Hepatocyte (in vitro differentiated cells): ENCODE results near the gene DNAH17.

Experiments used
- EZH2 ChIP-seq: fragments of 200-600 bp; sonication (generic); IDR thresholded peaks from 2 replicates; pipeline ENCODE4 v1.6.1; 2016; ENCODE audit warnings: antibody characterized with exemption, mild to moderate bottlenecking, borderline replicate concordance
- EZH2phosphoT487 ChIP-seq: fragments of 200-600 bp; sonication (generic); IDR thresholded peaks from one replicate; pipeline ENCODE4 v1.6.1; 2018; ENCODE audit warnings: antibody characterized with exemption, mild to moderate bottlenecking, low read depth, moderate library complexity; ENCODE audit not compliant: unreplicated experiment, severe bottlenecking
- TF ChIP-seq, protein P1 (sequence below): fragments of 200-600 bp; sonication (generic); IDR thresholded peaks from 2 replicates; pipeline ENCODE4 v1.5.1; 2016; ENCODE audit warnings: antibody characterized with exemption, mild to moderate bottlenecking; ENCODE audit not compliant: poor library complexity

DNA sequence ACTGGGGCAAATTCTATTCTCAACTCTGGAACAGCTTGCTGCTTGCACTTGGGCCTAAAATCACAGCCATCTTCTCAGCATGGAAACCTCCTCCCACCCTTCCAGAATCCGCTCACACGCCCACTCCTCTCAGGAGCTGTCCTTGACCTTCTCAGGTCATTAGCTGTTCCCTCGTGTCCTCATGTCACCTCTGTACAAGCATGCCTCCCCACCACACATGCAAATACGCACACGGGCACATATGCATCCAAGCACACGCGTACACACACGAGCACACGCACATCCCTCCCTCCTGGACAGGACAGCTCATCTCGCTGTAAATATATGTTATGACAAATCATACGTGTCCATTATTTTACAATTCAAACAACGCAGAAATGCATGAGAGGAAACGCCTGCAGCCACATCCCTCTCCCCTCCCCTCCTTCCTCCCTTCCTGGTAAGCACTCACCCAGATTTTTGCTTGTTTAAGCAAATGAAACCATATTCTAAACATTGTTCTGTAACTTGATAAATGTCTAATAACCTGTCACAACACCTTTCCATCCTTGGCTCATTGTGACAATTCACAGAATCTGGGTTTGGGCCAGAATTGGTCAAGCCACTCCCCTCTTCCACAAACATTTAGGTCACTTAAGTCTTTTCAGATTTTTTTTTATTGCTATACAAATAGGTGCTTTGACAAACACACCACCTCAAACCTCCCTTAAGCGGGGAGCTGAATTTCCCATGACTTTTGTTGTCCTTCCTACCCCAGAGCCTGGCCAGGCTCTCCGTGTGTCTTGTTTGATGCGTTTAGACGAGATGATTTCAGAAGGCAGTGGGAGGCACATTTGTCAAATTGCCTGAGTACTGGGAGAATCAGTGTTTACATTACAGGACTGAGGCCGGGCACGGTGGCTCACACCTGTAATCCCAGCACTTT, 41.7 kb downstream of the DNAH17 start:
- TF ChIP-seq, protein P1, sequence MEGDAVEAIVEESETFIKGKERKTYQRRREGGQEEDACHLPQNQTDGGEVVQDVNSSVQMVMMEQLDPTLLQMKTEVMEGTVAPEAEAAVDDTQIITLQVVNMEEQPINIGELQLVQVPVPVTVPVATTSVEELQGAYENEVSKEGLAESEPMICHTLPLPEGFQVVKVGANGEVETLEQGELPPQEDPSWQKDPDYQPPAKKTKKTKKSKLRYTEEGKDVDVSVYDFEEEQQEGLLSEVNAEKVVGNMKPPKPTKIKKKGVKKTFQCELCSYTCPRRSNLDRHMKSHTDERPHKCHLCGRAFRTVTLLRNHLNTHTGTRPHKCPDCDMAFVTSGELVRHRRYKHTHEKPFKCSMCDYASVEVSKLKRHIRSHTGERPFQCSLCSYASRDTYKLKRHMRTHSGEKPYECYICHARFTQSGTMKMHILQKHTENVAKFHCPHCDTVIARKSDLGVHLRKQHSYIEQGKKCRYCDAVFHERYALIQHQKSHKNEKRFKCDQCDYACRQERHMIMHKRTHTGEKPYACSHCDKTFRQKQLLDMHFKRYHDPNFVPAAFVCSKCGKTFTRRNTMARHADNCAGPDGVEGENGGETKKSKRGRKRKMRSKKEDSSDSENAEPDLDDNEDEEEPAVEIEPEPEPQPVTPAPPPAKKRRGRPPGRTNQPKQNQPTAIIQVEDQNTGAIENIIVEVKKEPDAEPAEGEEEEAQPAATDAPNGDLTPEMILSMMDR: no peak
- TF ChIP-seq EZH2 (no peak), EZH2phosphoT487 (no peak)
